HG02970 (cell line): Measurements from ENCODE around the gene SYPL2.
"Not testable (repeated sequence)": the region's sequence is repeated elsewhere in the genome, so short reads cannot be mapped to it uniquely, and the experiment has no call there.

Experiments
- ATAC-seq: cut with Tn5 transposase; IDR thresholded peaks from one replicate; pipeline ENCODE4 v1.9.1; 2021; ENCODE audit warnings: mild to moderate bottlenecking, moderate library complexity, moderate number of reproducible peaks; ENCODE audit not compliant: unreplicated experiment, low FRiP score

Gene SYPL2

DNA sequence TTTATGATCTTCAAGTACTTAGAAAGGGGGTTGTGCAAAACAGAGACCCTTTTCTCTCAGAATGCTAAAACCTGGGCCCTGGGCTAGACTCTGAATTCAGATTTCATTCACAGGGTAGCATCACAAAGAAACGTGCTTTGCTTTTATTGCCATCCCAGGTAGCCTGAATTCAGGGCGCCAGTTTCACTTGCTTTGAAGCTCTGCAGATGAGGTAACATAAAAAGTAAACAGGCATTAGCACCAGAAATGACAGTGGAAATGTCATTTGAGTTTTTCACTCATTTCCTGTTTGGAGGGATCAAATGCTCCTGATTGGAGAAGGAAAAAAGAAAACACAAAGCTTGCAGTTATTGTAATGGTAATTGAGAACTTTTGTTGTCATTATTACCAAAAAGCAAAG is 2.6 kb downstream of the SYPL2 start:
- ATAC-seq, result no peak

DNA sequence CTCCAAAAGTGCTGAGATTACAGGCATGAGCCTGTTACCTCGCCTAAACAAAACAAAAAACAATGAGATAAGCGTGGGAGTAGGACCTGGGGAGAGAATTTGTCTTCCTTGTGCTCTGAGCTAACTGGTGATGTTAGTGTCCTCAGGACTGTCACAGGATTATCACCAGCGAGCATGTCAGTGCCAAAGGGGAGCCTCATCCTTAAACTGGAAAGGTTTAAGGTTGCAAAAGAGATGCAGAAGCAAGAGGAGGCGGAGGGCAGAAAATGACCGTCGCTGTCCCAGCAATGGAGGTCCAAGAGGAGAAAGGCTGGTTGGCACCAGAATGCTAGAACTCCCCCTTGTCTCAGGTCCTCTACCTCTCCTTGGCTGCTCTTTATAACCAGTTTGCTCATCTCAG is 3.9 kb downstream of the SYPL2 start:
- no peak for ATAC-seq

DNA sequence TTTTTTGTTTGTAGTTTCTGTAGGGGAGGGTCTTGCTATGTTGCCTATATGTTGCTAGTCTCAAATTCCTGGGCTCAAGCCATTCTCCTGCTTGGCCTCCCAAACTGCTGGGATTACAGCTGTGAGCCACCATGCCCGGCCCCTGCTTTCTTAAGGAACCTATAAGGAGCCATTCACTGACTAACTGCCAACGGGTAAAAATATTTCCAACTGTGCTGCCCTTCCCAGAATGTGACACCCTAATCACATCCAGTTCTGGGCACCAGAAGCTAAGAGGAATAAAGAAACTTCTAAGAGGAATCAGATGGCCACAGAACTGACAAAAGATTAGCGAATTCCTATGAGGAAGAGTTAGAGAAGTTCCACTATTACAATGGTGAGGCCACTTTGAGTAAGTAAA is 6.4 kb downstream of the SYPL2 start:
- ATAC-seq, result no peak

DNA sequence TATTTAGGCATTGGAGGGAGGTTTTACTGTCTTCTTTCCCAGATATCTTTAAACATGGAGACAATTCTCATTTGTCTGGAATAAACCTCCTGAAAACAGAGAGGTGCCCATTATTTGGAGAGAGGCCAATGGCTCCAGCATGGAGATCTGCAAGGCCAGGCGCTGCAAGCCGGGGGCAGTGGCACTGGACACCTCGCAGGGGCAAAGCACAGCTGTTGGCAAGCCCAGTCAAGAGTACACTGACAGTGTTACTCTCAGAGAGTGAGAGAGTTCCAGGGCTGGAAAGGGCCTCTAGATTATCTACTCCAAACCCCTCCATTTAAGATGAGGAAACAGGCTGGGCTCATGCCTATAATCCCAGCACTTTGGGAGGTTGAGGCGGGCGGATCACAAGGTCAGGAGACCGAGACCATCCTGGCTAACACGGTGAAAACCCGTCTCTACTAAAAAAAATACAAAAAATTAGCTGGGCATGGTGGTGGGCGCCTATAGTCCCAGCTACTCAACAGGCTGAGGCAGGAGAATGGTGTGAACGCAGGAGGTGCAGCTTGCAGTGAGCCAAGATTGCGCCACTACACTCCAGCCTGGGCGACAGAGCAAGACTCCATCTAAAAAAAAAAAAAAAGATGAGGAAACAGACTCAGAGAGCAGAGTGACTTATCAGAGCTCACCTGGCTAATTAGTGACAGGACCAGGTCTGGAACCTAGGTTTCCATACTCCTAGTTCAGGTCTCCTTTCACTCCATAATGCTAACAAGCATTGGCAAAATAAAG is 7.1 kb downstream of the SYPL2 start:
- not testable (repeated sequence) for ATAC-seq

DNA sequence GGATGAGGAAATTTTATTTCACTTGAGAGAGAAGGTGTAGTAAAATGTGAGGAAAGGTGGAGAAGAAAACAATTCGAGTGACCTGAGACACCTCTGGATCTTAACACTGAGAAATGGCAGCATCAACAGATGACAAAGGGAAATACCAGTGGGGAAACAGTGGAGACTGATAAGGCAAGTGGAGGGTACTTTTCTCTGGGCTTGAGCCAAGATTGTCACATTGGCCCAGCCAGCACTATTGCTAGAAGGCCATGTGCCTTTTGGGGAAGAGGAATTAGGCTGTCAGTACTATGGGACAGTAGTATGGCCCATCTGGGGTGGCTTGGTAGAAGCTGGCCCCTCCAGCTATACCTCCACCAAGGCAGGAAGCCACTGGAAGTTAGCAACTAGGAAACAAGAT is 8.4 kb downstream of the SYPL2 start:
- ATAC-seq, result no peak

DNA sequence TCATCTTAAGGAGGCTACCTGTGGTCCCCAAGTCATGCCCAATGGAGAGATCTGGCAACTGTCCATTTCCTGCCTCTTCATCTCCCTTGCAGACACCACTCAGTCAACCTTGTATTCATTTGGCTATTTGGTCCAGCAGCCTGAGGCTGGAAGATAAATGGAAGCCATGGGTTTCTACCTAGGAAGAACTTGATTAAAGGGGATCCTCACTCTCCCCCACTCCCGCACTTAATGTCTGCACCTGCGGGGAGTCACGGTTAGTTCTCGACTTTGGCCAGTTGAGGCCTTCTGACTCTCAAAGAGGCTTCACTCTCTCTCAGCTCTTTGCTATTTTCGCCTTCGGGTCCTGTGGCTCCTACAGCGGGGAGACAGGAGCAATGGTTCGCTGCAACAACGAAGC is 8.9 kb downstream of the SYPL2 start:
- ATAC-seq, result no peak

DNA sequence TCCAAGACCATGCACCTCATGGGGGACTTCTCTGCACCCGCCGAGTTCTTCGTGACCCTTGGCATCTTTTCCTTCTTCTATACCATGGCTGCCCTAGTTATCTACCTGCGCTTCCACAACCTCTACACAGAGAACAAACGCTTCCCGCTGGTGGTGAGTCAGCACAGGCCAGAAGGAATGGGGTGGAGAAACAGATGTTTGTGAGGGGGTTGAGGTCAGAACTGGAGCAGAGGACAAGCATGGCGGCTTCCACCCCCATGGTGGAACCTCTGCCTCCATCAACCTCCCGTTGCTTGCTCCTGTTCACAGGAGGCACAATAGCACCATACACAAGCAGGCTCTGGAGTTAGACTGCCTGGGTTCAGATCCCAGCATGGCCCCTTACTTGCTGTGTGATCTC is 10.5 kb downstream of the SYPL2 start:
- ATAC-seq, result no peak

DNA sequence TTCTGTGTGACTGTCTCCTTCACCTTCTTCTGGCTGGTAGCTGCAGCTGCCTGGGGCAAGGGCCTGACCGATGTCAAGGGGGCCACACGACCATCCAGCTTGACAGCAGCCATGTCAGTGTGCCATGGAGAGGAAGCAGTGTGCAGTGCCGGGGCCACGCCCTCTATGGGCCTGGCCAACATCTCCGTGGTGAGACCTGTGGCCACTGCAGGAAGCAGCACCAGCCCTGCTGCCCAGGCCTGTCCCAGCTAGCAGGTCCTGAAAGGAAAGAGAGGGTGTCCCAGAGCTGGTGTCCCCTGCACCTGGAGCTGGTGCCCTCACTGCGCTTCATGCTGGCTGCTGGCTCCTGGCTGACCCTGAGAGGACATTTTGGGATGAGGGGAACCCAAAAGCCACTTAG is 11.5 kb downstream of the SYPL2 start:
- ATAC-seq, result no peak

DNA sequence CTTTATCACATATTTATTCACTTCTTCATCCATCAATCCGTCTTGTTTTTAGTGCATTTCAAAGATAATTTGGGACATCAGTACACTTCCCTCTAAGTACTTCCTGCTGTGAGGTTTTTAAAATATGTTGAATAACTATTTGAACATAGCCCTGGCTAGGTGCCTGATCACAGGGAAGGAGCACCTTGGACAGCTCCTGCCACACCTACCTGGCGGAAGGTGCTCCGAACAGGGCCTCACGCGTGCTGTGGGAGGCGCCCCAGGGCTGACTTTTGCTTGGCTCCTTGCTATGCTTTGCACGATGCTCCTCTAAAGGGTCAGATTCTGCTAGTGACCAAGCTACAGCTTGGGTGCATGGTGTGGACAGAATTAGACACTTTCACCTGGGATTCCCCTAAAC is 12.5 kb downstream of the SYPL2 start:
- no peak for ATAC-seq

DNA sequence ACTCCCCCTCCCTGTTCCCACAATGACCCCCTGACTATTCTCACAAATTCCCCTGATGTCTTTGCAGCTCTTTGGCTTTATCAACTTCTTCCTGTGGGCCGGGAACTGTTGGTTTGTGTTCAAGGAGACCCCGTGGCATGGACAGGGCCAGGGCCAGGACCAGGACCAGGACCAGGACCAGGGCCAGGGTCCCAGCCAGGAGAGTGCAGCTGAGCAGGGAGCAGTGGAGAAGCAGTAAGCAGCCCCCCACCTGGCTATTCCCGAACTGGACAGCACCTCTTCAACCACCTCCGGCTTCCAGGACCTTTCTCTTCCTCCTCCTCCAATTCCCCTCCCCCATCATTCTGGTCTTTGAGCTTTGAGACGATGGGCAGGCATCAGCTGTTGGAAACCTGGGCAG is 13.0 kb downstream of the SYPL2 start:
- ATAC-seq, result no peak

DNA sequence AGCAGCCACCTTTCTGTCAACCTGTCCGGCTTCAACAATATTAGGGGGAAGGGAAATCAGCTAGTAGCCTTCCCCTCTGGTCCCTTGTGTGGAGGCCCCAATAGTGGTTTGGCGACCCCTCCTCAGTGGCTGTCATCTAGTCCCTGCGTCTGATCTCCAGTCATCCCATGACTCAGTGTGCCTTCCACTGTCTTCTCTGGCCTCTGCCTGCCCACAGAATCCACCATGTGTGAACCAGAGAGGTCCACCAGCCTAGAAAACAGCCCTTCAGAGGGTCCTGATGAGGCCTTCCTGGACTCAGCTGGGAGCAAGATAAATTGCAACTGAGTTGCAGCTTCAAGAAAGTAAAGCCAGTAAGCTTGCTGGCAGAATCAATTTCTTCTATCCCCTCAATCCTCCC is 13.6 kb downstream of the SYPL2 start:
- no peak for ATAC-seq

DNA sequence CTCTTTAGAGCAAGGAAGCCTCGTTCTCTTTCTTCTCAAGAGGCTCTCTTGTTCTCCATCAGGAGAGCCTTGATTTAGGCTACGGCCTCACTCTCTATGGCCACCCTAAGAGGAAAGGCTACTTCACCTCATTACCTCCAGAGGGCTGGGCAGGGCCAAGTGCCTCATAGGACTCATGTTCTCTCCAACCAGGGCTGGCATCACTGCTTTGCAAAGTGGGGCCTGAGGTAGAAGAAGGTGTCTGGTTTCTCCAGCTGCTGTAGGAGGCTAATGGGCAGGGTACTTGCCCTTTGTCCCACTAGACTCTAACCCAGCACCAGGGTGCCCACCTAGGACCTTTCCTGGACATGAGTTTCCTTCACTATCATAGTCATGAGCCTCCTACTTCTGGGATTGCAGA is 15.3 kb downstream of the SYPL2 start:
- ATAC-seq, result no peak

DNA sequence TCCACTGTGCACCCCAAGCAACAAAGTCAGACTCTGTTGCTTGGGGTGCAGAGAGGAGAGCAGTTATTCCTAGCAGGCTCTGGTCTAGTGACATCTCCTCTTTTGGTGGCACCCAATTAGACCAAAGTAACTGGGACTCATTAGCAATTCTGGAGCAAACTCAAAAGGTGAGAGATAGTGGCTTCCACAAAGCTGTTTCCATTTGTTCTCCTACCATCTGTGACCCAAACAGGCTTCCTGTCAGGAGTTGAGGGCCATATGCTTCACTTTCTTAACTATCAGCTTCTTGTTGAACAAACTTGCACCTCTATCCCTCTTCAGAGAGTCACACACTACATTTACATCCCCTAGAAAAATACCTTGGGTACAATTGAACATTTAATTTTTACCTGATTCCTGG is 15.9 kb downstream of the SYPL2 start:
- no peak for ATAC-seq

DNA sequence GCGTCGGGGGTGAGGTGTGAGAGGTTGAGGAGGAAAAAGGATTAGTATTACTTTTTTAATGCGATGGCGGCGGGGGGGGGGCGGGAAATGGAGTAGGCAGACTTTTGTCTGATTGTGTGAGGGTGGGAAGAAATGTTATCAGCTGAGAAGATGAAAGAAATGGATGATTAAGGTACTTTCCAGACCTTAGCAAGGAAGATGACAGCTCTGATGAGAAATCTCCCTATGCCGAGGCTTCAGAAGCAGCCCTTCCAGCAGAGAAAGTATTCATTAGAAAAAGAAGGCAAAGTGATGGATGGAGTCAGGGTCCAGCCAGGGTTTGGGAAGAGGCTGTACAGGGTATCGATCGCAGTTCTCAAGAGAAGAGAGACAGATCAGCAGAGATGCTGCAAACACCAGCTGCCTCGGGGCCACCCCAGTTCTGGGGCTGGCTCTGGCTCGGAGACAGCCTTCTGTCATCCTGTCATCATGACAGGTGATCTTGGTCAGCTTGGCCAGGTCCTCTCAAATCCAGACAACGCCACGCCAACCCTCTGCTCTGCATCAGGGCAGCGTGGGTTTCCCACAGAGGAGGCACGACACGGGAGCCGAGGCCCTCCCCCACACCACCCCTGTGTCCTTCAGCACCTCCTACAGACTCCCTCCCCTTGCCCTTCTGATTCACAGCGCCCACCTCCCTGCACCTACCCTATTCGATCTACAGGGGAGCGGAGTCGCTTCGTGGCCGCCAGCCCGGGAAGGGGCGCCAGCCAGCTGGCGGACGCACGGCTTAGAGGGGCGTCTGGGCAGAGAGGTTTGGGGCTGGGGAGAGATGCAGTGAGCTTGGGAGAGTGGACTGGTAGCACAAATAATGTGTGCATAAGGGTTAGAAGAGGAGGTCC is 16.7 kb downstream of the SYPL2 start:
- ATAC-seq, result peak; percentile 4

DNA sequence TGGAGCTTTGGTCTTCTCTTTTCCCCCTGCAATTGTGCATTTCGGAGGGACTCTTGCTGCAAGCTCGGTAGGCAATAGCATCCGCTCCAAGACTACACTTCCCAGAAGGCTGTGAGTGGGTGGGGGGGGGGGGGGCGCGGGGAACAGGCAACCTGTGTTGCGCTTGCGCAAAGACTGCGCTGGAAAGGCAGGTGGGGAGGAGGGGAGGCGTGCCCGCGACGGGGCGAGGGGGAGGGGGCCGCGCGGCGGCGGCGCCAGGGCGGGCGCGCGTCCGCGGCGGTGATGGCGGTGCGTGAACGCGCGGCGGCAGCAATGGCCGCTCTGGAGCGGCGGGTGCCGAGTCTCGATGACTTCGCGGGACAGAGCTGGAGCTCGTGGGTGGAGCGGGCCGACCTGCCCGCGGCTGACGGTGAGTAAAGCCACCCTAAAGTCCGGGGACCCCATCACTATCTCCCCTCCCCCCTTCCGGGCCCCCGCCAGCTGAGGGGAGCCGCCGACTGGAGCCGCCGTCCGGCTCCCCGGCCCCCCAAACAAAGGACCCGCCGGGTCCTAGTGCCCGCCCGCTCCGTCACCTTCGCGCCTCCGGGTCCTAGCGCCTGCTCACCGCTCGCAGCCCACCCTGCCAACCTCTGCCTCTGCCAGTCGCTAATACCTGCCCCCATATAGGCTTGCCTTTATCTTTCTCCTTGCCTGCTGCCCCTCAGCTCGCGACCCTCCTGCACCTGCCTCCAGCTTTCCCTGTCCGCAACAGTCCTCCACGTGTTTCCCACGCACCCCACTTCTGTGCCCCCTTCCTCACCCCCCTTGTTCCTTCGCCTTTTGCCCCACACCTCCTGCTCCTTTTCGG is 17.5 kb downstream of the SYPL2 start, which contains the start of gene ATXN7L2:
ATXN7L2 (plus strand) TSS at position 234 of the 847 bp plus-strand sequence; CDS start at position 283, 49 bp downstream.
- ATAC-seq, result peak; percentile 85

DNA sequence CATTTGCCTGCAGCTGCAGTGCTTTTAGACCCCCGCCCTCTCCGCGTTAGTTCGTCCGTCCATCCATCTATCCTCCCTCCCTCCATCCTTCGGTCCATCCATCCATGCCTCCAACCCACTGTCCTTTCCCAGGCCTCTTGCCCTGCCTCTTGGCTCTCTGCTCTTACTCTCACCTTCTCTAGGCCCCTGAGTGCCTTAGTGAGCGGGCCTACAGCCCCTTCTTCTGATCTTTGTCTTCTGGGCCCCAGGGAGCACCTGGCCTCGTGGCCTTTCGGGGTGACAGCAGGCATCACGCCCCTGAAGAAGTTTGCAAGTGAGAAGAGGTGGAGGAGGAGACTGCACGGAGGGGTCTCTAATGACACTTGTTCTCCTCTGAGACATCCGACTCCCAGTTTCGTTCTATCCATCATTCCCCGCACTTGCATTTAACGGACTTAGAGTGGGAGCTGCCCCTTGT is 18.2 kb downstream of the SYPL2 start:
- ATAC-seq, result no peak

DNA sequence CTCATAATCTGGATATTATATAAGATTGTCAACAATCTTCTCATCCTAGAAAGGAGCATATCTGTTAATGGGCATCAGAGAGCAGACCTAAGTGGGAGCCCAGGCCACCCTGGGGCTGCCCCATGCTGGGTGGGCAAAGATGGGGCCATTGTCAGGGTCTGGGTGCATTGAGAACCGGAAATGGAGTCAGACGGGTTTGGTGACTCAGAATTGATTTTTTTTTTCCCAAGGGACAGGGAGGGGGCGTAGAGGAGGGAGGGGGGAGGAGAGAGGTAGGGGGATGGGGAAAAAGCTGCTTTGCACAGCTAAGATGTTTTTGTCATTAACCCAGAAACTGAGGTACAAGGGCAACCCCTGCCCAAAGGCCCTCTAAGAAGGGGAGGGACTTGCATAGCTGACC is 18.7 kb downstream of the SYPL2 start:
- ATAC-seq, result no peak

DNA sequence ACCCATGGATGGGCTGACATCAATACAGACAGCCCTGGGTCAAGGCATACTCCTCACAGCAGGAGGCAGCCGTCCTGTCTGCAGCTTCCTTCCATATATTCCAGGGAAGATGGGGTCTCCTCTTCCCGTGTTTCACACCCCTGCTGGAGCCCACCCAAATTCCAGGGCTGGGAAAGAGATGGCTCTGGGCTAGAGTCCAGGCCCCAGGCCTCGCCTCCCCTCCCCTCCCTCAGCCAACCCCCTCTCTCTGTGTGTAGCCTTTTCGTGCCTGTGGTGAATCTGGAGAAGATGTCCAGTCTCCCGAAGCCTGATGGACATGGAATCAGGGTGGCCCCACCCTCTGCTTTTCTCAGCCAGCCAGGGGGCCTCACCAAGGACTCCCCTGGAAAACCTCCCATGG is 20.9 kb downstream of the SYPL2 start:
- ATAC-seq, result no peak

DNA sequence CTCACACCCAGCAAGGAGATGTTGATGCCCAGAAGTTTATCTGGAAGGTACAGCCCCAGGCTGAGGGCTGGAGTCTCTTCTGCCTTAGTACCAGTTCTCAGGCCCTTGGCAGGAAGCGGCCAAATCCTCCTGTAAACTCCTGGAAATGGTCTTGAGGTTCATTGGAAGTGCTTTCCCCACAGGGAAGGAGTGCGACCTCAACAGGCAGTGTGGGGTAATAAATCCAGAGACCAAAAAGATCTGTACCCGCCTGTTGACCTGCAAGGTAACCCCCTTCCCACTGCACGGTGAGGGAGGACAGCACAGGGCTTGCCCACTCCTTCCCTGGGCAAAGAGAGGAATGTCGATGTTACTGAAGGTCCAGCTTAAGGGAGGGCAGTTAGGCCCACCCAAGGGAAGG is 21.9 kb downstream of the SYPL2 start:
- ATAC-seq, result no peak

DNA sequence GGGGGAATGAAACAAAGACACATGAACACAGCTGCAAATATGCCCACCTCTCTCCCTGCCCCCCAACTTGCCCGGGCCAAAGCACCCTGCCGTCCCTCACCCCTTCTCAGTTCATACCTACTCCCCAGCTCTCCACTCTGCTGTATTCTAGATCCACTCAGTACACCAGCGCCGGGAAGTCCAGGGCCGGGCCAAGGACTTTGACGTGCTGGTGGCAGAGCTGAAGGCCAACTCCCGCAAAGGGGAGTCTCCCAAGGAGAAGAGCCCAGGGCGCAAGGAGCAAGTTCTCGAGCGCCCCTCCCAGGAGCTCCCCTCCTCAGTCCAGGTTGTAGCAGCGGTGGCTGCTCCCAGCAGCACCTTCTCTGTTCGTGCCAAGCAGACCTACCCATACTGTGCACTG is 22.4 kb downstream of the SYPL2 start:
- no peak for ATAC-seq
